Endothelial cell of umbilical vein (primary cell): ENCODE results near the gene IKZF3. TPM values are rescaled to one million over a fixed set of nuclear protein-coding genes. Genes with fewer than 3 reads are reported as not detected.

Experiments used
- BruUV-seq: library from RNA; stranded (reverse); fragments of 400-500 nt; replicated peaks from 2 replicates; lab custom pipeline; 2021; lab: Mats Ljungman, UMichigan
- CTCF ChIA-PET: fragments of 300-600, 350-600 bp; sonication (Branson Sonifier 250); formaldehyde crosslinking; loops from one replicate; lab custom pipeline; 2021; ENCODE audit warnings: antibody characterized with exemption, inconsistent platforms; lab: Charles Lee
- POLR2A ChIA-PET: fragments of 300-600, 350-600 bp; sonication (Branson Sonifier 250); formaldehyde crosslinking; loops from one replicate; lab custom pipeline; 2021; ENCODE audit warnings: antibody characterized with exemption, inconsistent platforms; lab: Charles Lee
- DNase-seq: peaks from one replicate; pipeline ENCODE4 v3.0.0-alpha.2; 2011; ENCODE audit warnings: low read depth, low spot score
- FAIRE-seq: peaks from 2 replicates; lab custom pipeline; 2011; peaks lifted over from hg19 to GRCh38; lab: Jason Lieb, UNC
- H2AFZ ChIP-seq: 2 replicates; pipeline ENCODE4 v1.6.0; 2012; ENCODE audit warnings: low read depth, low read length, control low read depth, inconsistent platforms
- H3K27ac ChIP-seq: 2 replicates; pipeline ENCODE4 v1.5.1; 2011; ENCODE audit warnings: low read depth, mild to moderate bottlenecking, control low read depth, low read length, moderate library complexity; ENCODE audit not compliant: insufficient read depth
- H3K27me3 ChIP-seq, 2 experiments: 2 replicates each; pipeline versions ENCODE4 v1.6.0 to v1.6.1; 2011; ENCODE audit warnings: low read length in 2 of 2, mixed read lengths in 1 of 2; ENCODE audit not compliant: control insufficient read depth in 2 of 2, insufficient read depth in 2 of 2
- H3K36me3 ChIP-seq, 2 experiments: 2 replicates in 1 of 2; 3 replicates in 1 of 2; pipeline ENCODE4 v1.5.1; 2011; ENCODE audit warnings: low read length in 2 of 2, mild to moderate bottlenecking in 1 of 2, moderate library complexity in 1 of 2; ENCODE audit not compliant: control insufficient read depth in 2 of 2, insufficient read depth in 2 of 2; ENCODE audit errors: extremely low read depth in 1 of 2
- H3K4me1 ChIP-seq: 3 replicates; pipeline ENCODE4 v1.5.1; 2011; ENCODE audit warnings: mild to moderate bottlenecking, low read length; ENCODE audit not compliant: control insufficient read depth, insufficient read depth; ENCODE audit errors: extremely low read depth
- H3K4me2 ChIP-seq: 2 replicates; pipeline ENCODE4 v1.6.1; 2011; ENCODE audit warnings: low read length, control low read depth, mixed read lengths; ENCODE audit not compliant: insufficient read depth
- H3K4me3 ChIP-seq, 3 experiments: fragments of 200-600 bp in 1 of 3; sonication (generic), shearing (Covaris generic) in 1 of 3; replicated peaks in 1 of 3; 2 replicates each; pipeline ENCODE4 v1.5.1; 2011 to 2016; ENCODE audit warnings: control low read depth in 3 of 3, low read length in 3 of 3, mild to moderate bottlenecking in 2 of 3, inconsistent platforms in 1 of 3, low read depth in 1 of 3, moderate library complexity in 1 of 3; ENCODE audit not compliant: insufficient read depth in 1 of 3
- H3K79me2 ChIP-seq: 2 replicates; pipeline ENCODE4 v1.6.0; 2012; ENCODE audit warnings: low read length, inconsistent platforms; ENCODE audit not compliant: control insufficient read depth, insufficient read depth
- H3K9ac ChIP-seq: replicated peaks from 2 replicates; pipeline ENCODE3; 2011; ENCODE audit warnings: low read length, control low read depth; ENCODE audit not compliant: insufficient read depth; ENCODE audit errors: extremely low read depth
- H3K9me1 ChIP-seq: replicated peaks from 3 replicates; pipeline ENCODE4 v1.6.0; 2011; ENCODE audit warnings: mild to moderate bottlenecking, low read length; ENCODE audit not compliant: control insufficient read depth, insufficient read depth; ENCODE audit errors: extremely low read depth
- H3K9me3 ChIP-seq: replicated peaks from 2 replicates; pipeline ENCODE4 v1.5.1; 2012; ENCODE audit warnings: low read length, inconsistent platforms; ENCODE audit not compliant: control insufficient read depth, insufficient read depth
- H4K20me1 ChIP-seq: replicated peaks from 2 replicates; pipeline ENCODE3; 2011; ENCODE audit warnings: mild to moderate bottlenecking, low read length; ENCODE audit not compliant: control insufficient read depth, insufficient read depth; ENCODE audit errors: extremely low read depth
- EZH2 ChIP-seq: IDR thresholded peaks from 2 replicates; pipeline ENCODE4 v1.6.1; 2012; ENCODE audit warnings: borderline replicate concordance, low read depth, mild to moderate bottlenecking, moderate library complexity, low read length, inconsistent platforms; ENCODE audit not compliant: severe bottlenecking
- GATA2 ChIP-seq: IDR thresholded peaks from 2 replicates; pipeline ENCODE4 v1.7.0; 2011; ENCODE audit warnings: low read depth, mild to moderate bottlenecking, moderate library complexity, mixed read lengths, low read length; ENCODE audit not compliant: insufficient read length, insufficient read depth
- JUN ChIP-seq: IDR thresholded peaks from 2 replicates; pipeline ENCODE4 v1.6.1; 2011; ENCODE audit warnings: borderline replicate concordance, low read depth; ENCODE audit not compliant: insufficient read length, insufficient read depth
- MYC ChIP-seq: IDR thresholded peaks from one replicate; pipeline ENCODE4 v1.6.1; 2011; ENCODE audit warnings: mild to moderate bottlenecking, low read depth, low read length
- POLR2A ChIP-seq: IDR thresholded peaks from 2 replicates; pipeline ENCODE4 v1.6.1; 2012; ENCODE audit warnings: low read depth, mild to moderate bottlenecking, control low read depth, low read length
- dilution Hi-C: fragments of 300-500 bp; cut with MboI; formaldehyde crosslinking; loops from one replicate; pipeline ENCODE4 v1.15.0; 2019; ENCODE audit warnings: low sequenced_read_pairs; ENCODE audit not compliant: extremely low pct_ligation_motif_present
- intact Hi-C: fragments of 100-400 bp; cut with micrococcal nuclease; formaldehyde crosslinking; loops from one replicate; pipeline ENCODE4 v1.10.0; 2022
- polyA plus RNA-seq, 4 experiments: library from polyadenylated mRNA; depleted of rRNA in 3 of 4; stranded (reverse) in 3 of 4; unstranded in 1 of 4; fragments of >200 nt; gene quantifications; 2 replicates each; pipeline versions ENCODE4 v1.2.1 to v1.2.3, GENCODE V29; 2011 to 2012; ENCODE audit warnings: missing spikeins in 1 of 4
- total RNA-seq: library from RNA; stranded (reverse); gene quantifications from 2 replicates; pipeline ENCODE4 v1.2.3, GENCODE V29; 2021
- TF ChIP-seq, protein P1 (sequence below), 2 donors: IDR thresholded peaks; 1 replicate in 1 of 2; 2 replicates in 1 of 2; pipeline ENCODE4 v1.5.1; 2011; ENCODE audit warnings: low read length in 2 of 2, mild to moderate bottlenecking in 2 of 2, moderate library complexity in 2 of 2, control low read depth in 1 of 2, inconsistent platforms in 1 of 2, low read depth in 1 of 2; ENCODE audit not compliant: insufficient read depth in 1 of 2; ENCODE audit errors: extremely low read depth in 1 of 2

The IKZF3 gene
- total and polyA plus RNA-seq, 2 donors (not counting 3 experiments of a cell fraction or from before 2014, with no cell fraction given), result not detected

DNA sequence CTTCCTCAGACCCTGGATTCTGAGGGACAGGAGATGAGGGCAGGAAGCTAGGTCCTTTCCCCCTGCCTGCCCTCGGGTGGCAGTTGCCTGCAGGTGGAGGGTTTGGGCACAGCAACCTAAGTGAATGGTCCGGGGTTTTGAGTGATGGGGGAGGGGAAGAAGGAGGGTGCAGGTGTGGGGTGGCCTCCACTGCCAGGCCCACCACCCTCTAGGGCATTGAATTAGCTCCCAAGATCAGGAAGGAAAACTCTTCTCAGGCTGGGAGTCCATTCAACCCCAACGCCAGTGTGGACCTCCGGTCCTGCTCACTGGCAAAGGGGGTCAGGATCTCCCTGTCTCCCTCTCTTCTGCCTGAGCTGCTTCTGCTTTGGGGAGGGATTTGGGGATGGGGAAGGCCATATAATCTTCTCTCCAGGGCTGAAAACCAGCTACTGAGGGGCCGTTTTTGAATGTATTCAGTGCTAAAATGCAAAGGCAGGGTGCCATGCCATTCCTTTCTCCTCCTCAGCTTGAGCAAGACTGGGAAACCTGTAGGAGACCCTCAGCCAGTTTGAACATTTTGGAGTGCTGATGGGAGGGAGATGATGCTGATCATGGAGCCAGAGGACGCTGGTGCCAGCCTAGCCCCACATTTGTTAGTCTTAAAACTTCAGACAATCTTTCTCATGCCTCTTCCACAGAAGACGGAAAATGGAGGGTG is 107.6 kb downstream of the IKZF3 start:
- intact Hi-C loops, result no loop called here
- H3K36me3 ChIP-seq, result no peaks in the 10 kb centered on the region
- DNase-seq (no peak), FAIRE-seq (no peak)
- TF ChIP-seq MYC (no peak), POLR2A (no peak), EZH2 (no peak), JUN (no peak), GATA2 (no peak)
- TF ChIP-seq, protein P1, sequence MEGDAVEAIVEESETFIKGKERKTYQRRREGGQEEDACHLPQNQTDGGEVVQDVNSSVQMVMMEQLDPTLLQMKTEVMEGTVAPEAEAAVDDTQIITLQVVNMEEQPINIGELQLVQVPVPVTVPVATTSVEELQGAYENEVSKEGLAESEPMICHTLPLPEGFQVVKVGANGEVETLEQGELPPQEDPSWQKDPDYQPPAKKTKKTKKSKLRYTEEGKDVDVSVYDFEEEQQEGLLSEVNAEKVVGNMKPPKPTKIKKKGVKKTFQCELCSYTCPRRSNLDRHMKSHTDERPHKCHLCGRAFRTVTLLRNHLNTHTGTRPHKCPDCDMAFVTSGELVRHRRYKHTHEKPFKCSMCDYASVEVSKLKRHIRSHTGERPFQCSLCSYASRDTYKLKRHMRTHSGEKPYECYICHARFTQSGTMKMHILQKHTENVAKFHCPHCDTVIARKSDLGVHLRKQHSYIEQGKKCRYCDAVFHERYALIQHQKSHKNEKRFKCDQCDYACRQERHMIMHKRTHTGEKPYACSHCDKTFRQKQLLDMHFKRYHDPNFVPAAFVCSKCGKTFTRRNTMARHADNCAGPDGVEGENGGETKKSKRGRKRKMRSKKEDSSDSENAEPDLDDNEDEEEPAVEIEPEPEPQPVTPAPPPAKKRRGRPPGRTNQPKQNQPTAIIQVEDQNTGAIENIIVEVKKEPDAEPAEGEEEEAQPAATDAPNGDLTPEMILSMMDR (IDR thresholded peaks at IDR 0.05; ENCODE audit: extremely low read depth in 1 of 2, insufficient read depth in 1 of 2, low read depth in 1 of 2, low read length in 2 of 2), result no peak
- no peaks in the 10 kb centered on the region for H3K9me1 ChIP-seq
- peaks cover 9 to 16% of the 10 kb centered on the region in 2 experiments for H3K27me3 ChIP-seq
- no peaks in the 10 kb centered on the region for H3K79me2 ChIP-seq
- no peaks in the 10 kb centered on the region for H3K9me3 ChIP-seq
- H3K4me3 ChIP-seq, result no peak overlapping the region
- POLR2A ChIA-PET, result no interaction called here
- H3K27ac ChIP-seq, result no peak overlapping the region
- BruUV-seq, result no TSS peak
- dilution Hi-C loops, result no loop called here
- H3K4me1 ChIP-seq, result peaks cover 9% of the 10 kb centered on the region
- H3K4me2 ChIP-seq, result no peak overlapping the region
- H4K20me1 ChIP-seq, result no peaks in the 10 kb centered on the region
- H3K9ac ChIP-seq, result no peak overlapping the region
- H2AFZ ChIP-seq, result no peak overlapping the region
- CTCF ChIA-PET, result interaction anchor here (1.6 to 4.9 kb wide), 2 partner anchors 26 to 136 kb away, joined by 10 to 84 read pairs; partner anchors contain the start of gene MIEN1
